Inflammatory macrophage treated with lipopolysaccharide for 4 hours (primary cell): ENCODE data around the gene STARD8.

Experiments
- DNase-seq: peaks from one replicate; pipeline ENCODE4 v3.0.0-alpha.2; 2020

The STARD8 gene

DNA sequence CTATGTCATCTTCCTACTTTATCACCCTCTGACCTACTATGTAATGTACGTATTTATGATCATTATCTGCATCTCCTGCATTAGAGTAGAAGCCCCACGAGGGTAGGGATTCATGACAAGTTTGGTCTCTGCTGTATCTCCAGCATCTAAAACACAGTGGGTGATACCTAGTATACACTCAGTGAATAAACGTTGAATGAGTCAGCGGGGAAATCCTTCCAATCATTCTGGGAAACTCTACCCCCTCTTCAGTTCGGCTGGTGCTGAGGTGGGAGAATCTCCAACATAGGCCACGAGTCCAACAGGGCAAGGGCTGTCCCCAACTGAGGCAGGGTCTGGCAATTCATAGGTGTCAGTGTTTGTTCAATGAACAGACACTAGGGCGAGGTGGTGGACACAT is 106.9 kb downstream of the STARD8 start:
- DNase-seq: no peak

DNA sequence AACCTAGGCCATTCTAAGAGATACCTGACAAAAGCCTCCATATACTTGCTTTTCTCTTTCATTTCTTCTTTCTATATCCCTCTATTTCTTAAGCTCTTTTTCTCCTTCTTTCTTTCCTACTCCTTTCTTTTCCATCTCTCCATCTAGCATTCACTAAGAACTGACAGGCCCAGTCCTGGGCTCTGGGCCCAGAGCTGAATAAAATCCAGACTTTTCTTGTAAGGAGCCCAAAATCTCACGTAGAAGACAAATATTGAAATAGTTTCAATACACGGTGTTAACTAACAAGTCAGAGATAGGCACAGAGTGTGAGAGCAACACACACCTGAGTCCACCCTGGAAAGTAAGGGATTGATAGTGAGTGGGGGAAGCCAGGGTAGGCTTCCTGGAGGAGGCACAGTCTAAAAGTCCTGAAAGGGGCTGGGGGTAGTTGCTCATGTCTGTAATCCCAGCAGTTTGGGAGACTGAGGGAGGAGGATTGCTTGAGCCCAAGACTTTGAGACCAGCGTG is 108.2 kb downstream of the STARD8 start:
- DNase-seq: no peak

DNA sequence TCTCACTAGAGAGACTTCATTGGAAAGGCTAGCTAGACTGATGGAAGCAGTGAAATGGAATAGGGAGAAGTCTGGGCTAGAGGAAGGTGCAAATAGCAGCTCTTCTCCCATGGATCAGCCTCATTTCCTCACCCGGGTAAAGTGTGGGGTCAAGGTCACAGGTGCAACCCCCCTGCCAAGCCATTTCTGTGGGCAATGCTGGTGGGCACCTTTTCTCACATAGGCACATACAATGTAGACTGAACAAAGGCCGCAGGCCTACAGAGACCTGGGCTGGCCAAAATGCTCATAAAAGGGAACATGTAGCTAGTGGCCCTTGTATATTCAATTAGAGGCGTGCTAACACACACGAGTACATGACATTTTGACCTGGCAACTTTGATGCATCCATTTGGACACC is 109.9 kb downstream of the STARD8 start:
- DNase-seq: no peak

DNA sequence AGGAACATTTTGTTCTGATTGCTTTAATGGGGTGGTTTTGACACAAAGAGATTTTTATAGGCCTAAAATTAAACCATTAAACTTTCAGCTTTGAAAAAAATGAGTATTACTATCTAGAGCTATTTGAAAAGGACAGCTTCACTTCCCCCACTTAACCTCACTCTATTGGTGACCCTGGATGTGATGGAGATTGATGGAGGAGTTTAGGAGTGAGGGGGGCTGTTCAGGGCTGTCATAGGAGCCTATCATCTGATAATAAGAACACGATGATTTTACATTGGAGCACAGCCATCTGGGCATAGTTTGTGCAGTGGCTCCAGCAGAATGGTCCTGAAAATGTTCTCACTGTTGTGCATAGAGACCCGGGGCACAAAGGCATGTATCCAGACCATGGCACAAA is 110.3 kb downstream of the STARD8 start:
- DNase-seq: no peak

DNA sequence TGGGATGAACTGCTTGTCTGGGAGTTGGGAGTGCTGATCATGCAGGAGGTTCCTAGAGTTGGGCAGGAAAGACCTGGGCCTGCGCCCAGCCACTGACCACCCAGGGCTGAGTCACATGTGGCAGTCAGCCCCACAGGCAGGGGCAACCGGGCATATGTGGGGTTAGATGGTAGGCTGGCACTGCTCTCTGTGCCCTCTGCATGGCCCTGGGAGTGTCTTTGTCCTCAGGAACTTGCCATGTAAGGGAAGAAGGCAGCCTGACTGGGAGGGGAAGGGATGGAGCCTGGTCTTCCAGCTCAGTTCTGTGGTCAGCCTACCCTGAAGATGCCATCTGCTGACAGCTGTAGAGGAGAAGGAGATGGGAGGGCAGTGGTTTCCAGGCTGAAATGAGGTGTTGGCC is 111.2 kb downstream of the STARD8 start:
- no peak for DNase-seq

DNA sequence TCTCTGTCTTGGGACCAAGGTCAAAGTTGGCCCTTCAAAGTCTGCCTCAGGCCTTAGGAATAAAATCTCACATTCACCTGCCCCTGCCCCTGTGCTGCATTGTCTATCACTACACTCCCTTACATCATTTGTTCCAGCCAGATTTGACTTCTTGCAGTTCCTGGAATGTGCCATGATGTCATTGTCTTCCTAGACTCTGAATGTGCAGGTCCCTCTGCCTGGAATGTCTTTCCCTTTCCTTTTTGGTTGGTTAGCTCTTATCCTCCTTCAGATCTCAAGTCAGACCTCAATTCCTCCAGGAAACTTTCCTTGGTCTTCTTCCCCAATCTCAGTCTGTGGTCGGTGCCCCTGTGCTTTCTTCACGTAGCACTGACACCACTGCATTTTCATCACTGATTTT is 113.6 kb downstream of the STARD8 start:
- no peak for DNase-seq

DNA sequence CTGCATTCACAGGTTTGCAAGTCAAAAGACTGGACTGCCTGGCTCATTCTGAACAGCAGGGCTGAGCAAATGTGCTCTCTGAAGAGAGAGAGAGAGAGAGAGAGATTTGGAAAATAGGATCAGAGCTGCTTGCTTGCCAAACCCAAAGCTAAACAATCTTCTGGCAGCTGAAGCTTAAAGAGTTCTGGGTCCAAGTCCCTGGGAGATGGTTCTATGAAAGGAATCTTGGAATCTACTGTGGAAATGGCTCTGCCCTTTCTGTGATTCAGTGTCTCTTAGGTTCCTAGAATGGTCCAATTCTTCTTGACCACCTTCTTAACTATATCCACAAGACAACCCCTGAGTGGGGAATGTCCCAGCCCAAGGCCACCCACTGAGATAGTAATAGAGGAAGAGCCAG is 115.3 kb downstream of the STARD8 start:
- DNase-seq: no peak

DNA sequence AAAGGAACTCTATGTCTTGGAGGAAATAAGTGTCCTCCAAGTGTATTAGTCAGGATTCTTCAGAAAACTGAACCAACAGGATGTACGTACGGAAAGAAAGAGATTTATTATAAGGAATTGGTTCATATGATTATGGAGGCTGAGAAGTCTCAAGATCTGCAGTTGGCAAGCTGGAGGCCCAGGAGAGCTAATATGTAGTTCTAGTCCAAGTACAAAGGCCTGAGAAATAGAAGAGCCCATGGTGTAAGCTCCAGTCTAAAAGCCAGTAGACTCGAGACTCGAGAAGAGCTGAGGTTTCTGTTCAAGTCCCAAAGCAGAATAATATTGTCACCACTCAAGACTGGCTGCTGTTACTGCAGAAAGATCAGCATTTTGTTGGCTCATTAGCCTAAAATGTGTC is 116.0 kb downstream of the STARD8 start:
- DNase-seq: no peak
